CD4-positive, alpha-beta memory T cell (primary cell): ENCODE measurements around the gene EIF6. TPM values are rescaled to one million over a fixed set of nuclear protein-coding genes. Genes with fewer than 3 reads are reported as not detected.
A peak's percentile ranks its signal among the peaks of the same experiment; 100 is the strongest.

Experiments
- CTCF ChIA-PET: fragments of 350-600 bp; sonication (Branson Sonifier 250); formaldehyde crosslinking; loops from one replicate; lab custom pipeline; 2021; ENCODE audit warnings: inconsistent platforms; ENCODE audit not compliant: partially characterized antibody; lab: Charles Lee
- POLR2A ChIA-PET: fragments of 350-600 bp; sonication (Branson Sonifier 250); formaldehyde crosslinking; loops from one replicate; lab custom pipeline; 2021; ENCODE audit not compliant: partially characterized antibody; lab: Charles Lee
- DNase-seq, 5 donors: peaks; one replicate each; pipeline versions ENCODE4 v3.0.0 to v3.0.0-alpha.2; 2020 to 2022; ENCODE audit warnings: mixed read lengths in 1 of 5
- H3K27ac ChIP-seq: one replicate; pipeline ENCODE4 v1.7.0; 2013; ENCODE audit warnings: low read depth, low read length
- H3K27me3 ChIP-seq: 2 replicates; pipeline ENCODE4 v1.7.0; 2013; ENCODE audit warnings: mild to moderate bottlenecking, low read length, moderate library complexity; ENCODE audit not compliant: insufficient read depth
- H3K36me3 ChIP-seq: 2 replicates; pipeline ENCODE4 v1.7.0; 2013; ENCODE audit warnings: mild to moderate bottlenecking, low read length, moderate library complexity; ENCODE audit not compliant: insufficient read depth
- H3K4me1 ChIP-seq: 2 replicates; pipeline ENCODE4 v1.7.0; 2013; ENCODE audit warnings: mild to moderate bottlenecking, low read length, moderate library complexity; ENCODE audit not compliant: insufficient read depth
- H3K4me3 ChIP-seq, 2 donors: one replicate each; pipeline ENCODE4 v1.7.0; 2013; ENCODE audit warnings: low read length in 2 of 2, mild to moderate bottlenecking in 1 of 2
- H3K9me3 ChIP-seq, 2 donors: one replicate each; pipeline ENCODE4 v1.7.0; 2013; ENCODE audit warnings: low read length in 2 of 2, control low read depth in 1 of 2; ENCODE audit not compliant: control insufficient read depth in 1 of 2
- H3K27ac Mint-ChIP-seq, 7 donors: one replicate each; pipeline ENCODE4 v1.8.0; 2020 to 2021; ENCODE audit warnings: mixed read lengths in 7 of 7, mild to moderate bottlenecking in 6 of 7, inconsistent platforms in 3 of 7, moderate library complexity in 3 of 7
- H3K27me3 Mint-ChIP-seq, 2 donors: one replicate each; pipeline ENCODE4 v1.8.0; 2020 to 2021; ENCODE audit warnings: mixed read lengths in 2 of 2
- H3K36me3 Mint-ChIP-seq, 2 donors: one replicate each; pipeline ENCODE4 v1.8.0; 2020 to 2021; ENCODE audit warnings: mixed read lengths in 2 of 2, inconsistent platforms in 1 of 2, mild to moderate bottlenecking in 1 of 2
- H3K4me1 Mint-ChIP-seq, 4 donors: one replicate each; pipeline ENCODE4 v1.8.0; 2020 to 2021; ENCODE audit warnings: mixed read lengths in 4 of 4, mild to moderate bottlenecking in 1 of 4
- H3K4me3 Mint-ChIP-seq, 8 donors: one replicate each; pipeline ENCODE4 v1.8.0; 2020 to 2021; ENCODE audit warnings: mixed read lengths in 8 of 8, mild to moderate bottlenecking in 7 of 8, moderate library complexity in 6 of 8, inconsistent platforms in 3 of 8
- H3K9me3 Mint-ChIP-seq, 8 donors: one replicate each; pipeline ENCODE4 v1.8.0; 2020 to 2021; ENCODE audit warnings: mixed read lengths in 8 of 8, mild to moderate bottlenecking in 5 of 8, inconsistent platforms in 3 of 8, moderate library complexity in 1 of 8
- intact Hi-C: fragments of 100-400 bp; cut with micrococcal nuclease; formaldehyde crosslinking; loops from one replicate; pipeline ENCODE4 v1.15.1; 2023
- polyA plus RNA-seq, 2 donors: library from polyadenylated mRNA; unstranded; fragments of 300-500 nt; fragmentation: Illumina TruSeq; gene quantifications; one replicate each; pipeline ENCODE4 v1.2.3, GENCODE V29; 2021
- total RNA-seq, 2 experiments: library from RNA; stranded (reverse); gene quantifications; one replicate each; pipeline ENCODE4 v1.2.3, GENCODE V29; 2021

EIF6 gene
- total and polyA plus RNA-seq, 4 experiments from 2014 or later = 44.0 to 189 (median 100) TPM

GRCh38 chr20:35243986-35244385, 40.6 kb downstream of the EIF6 start:
- intact Hi-C loops = no loop called here
- POLR2A ChIA-PET = no interaction called here
- Histone ChIP-seq H3K27ac (no peak overlapping the region), H3K4me1 (no peaks in the 10 kb centered on the region), H3K9me3 (no peaks in the 10 kb centered on the region), H3K27me3 (no peaks in the 10 kb centered on the region), H3K4me3 (no peak overlapping the region), H3K36me3 (no peaks in the 10 kb centered on the region)
- Mint-ChIP-seq H3K9me3 (no peaks in the 10 kb centered on the region), H3K27ac (no peak overlapping the region), H3K4me1 (no peaks in the 10 kb centered on the region), H3K27me3 (no peaks in the 10 kb centered on the region), H3K36me3 (peaks cover 1 to 18% of the 10 kb centered on the region in 2 donors), H3K4me3 (no peak overlapping the region)
- no peak for DNase-seq
- CTCF ChIA-PET = interaction anchor here (0.6 kb wide), 1 partner anchor 1043 kb away, joined by 3 read pairs; no protein-coding TSS in a partner anchor

DNA sequence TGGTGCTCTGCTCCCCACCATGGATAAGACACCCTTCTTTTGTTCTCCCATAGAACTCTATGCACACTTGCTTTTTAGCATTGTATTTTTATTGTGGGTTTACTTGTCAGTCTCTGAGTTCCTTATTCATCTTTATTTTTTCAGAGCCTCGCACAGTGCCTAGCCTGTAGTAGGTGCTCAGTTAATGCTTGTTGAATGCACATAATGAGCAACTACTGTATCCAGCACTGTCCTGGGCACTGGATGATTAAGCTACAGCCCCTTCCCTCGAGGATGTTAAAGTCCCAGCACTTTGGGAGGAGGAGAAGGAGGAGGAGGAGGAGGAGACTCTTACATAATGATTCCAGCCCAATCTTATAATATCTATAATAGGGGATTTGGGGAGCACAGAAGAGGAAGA, 41.3 kb downstream of the EIF6 start:
- Mint-ChIP-seq H3K9me3 (no peaks in the 10 kb centered on the region), H3K36me3 (peaks cover 1 to 21% of the 10 kb centered on the region in 2 donors), H3K4me3 (no peak overlapping the region), H3K27ac (no peak overlapping the region), H3K4me1 (no peaks in the 10 kb centered on the region), H3K27me3 (no peaks in the 10 kb centered on the region)
- Histone ChIP-seq H3K4me1 (no peaks in the 10 kb centered on the region), H3K9me3 (no peaks in the 10 kb centered on the region), H3K27me3 (no peaks in the 10 kb centered on the region), H3K27ac (no peak overlapping the region), H3K4me3 (no peak overlapping the region), H3K36me3 (no peaks in the 10 kb centered on the region)
- intact Hi-C loops = no loop called here
- no peak for DNase-seq
- POLR2A ChIA-PET = no interaction called here
- CTCF ChIA-PET = no interaction called here

- H3K27ac Mint-ChIP-seq = peak overlapping the region in 1 of 7 donors; percentile 34
Observed at GRCh38 chr20:35240811-35241293, 43.7 kb downstream of the EIF6 start.

GRCh38 chr20:35240083-35240810, 44.3 kb downstream of the EIF6 start:
- Histone ChIP-seq H3K4me1 (no peaks in the 10 kb centered on the region), H3K27me3 (no peaks in the 10 kb centered on the region), H3K4me3 (no peak overlapping the region), H3K36me3 (no peaks in the 10 kb centered on the region), H3K9me3 (no peaks in the 10 kb centered on the region), H3K27ac (no peak overlapping the region)
- Mint-ChIP-seq H3K27me3 (no peaks in the 10 kb centered on the region), H3K36me3 (peaks cover 13 to 26% of the 10 kb centered on the region in 2 donors), H3K4me1 (no peaks in the 10 kb centered on the region), H3K4me3 (no peak overlapping the region), H3K27ac (no peak overlapping the region), H3K9me3 (no peaks in the 10 kb centered on the region)
- ChIA-PET POLR2A (no interaction called here), CTCF (interaction anchor here (1.2 kb wide), 1 partner anchor 144 kb away, joined by 3 read pairs; no protein-coding TSS in a partner anchor)
- DNase-seq = no peak
- intact Hi-C loops = no loop called here

More at GRCh38 chr20:35240811-35241293, 43.7 kb downstream of the EIF6 start:
- Histone ChIP-seq H3K9me3 (no peaks in the 10 kb centered on the region), H3K36me3 (no peaks in the 10 kb centered on the region), H3K4me1 (no peaks in the 10 kb centered on the region), H3K27me3 (no peaks in the 10 kb centered on the region), H3K4me3 (no peak overlapping the region), H3K27ac (no peak overlapping the region)
- no peaks in the 10 kb centered on the region for H3K9me3 Mint-ChIP-seq
- ChIA-PET POLR2A (no interaction called here), CTCF (no interaction called here)
- no peaks in the 10 kb centered on the region for H3K4me1 Mint-ChIP-seq
- no peak for DNase-seq
- H3K4me3 Mint-ChIP-seq = no peak overlapping the region
- intact Hi-C loops = no loop called here
- H3K27me3 Mint-ChIP-seq = no peaks in the 10 kb centered on the region
- H3K36me3 Mint-ChIP-seq = peaks cover 11 to 24% of the 10 kb centered on the region in 2 donors

- Mint-ChIP-seq H3K4me1 (no peaks in the 10 kb centered on the region), H3K36me3 (peaks cover 25 to 40% of the 10 kb centered on the region in 2 donors), H3K27ac (no peak overlapping the region), H3K4me3 (no peak overlapping the region), H3K27me3 (no peaks in the 10 kb centered on the region), H3K9me3 (no peaks in the 10 kb centered on the region)
- ChIA-PET POLR2A (no interaction called here), CTCF (no interaction called here)
- Histone ChIP-seq H3K36me3 (no peaks in the 10 kb centered on the region), H3K27ac (no peak overlapping the region), H3K27me3 (no peaks in the 10 kb centered on the region), H3K4me3 (no peak overlapping the region), H3K9me3 (no peaks in the 10 kb centered on the region), H3K4me1 (no peaks in the 10 kb centered on the region)
- intact Hi-C loops = no loop called here
- DNase-seq = no peak
Observed at GRCh38 chr20:35238735-35239134, 45.8 kb downstream of the EIF6 start.

DNA sequence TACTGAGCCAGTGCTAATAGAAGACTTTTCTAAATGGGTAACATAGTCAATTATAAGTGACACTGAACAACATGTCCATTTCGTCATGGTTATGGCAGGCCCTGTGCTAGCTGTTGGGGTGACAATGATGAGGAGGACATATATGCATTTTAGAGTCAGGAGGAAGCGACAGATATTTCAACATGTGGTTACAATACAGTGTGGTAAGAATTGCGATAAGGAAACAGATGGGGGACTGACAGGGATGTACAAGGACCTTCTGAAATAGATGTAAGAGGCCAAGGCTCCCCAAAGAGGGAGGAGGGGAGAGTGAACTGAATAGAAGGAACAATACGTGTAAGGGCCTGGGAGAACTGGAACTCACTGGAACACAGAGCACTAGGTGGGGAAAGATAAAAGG, 46.4 kb downstream of the EIF6 start:
- intact Hi-C loops = no loop called here
- ChIA-PET CTCF (no interaction called here), POLR2A (interaction anchor here (1.0 kb wide), 1 partner anchor 11 kb away, joined by 4 read pairs; no protein-coding TSS in a partner anchor)
- Histone ChIP-seq H3K9me3 (no peaks in the 10 kb centered on the region), H3K36me3 (no peaks in the 10 kb centered on the region), H3K27me3 (no peaks in the 10 kb centered on the region), H3K4me1 (no peaks in the 10 kb centered on the region), H3K27ac (no peak overlapping the region), H3K4me3 (no peak overlapping the region)
- Mint-ChIP-seq H3K27ac (no peak overlapping the region), H3K9me3 (no peaks in the 10 kb centered on the region), H3K27me3 (no peaks in the 10 kb centered on the region), H3K4me1 (no peaks in the 10 kb centered on the region), H3K4me3 (no peak overlapping the region), H3K36me3 (peaks cover 25 to 40% of the 10 kb centered on the region in 2 donors)
- no peak for DNase-seq

- intact Hi-C loops = no loop called here
- ChIA-PET CTCF (no interaction called here), POLR2A (interaction anchor here (1.0 kb wide), 1 partner anchor 10 kb away, joined by 4 read pairs; no protein-coding TSS in a partner anchor)
- Histone ChIP-seq H3K9me3 (no peaks in the 10 kb centered on the region), H3K4me1 (no peaks in the 10 kb centered on the region), H3K27me3 (no peaks in the 10 kb centered on the region), H3K4me3 (no peak overlapping the region), H3K36me3 (no peaks in the 10 kb centered on the region), H3K27ac (no peak overlapping the region)
- Mint-ChIP-seq H3K27ac (no peak overlapping the region), H3K9me3 (no peaks in the 10 kb centered on the region), H3K36me3 (peaks cover 27 to 43% of the 10 kb centered on the region in 2 donors), H3K4me3 (no peak overlapping the region), H3K4me1 (peaks cover 0 to under 1% (median 0%) of the 10 kb centered on the region in 4 donors), H3K27me3 (peaks cover 1% of the 10 kb centered on the region in 2 donors)
- no peak for DNase-seq
Observed at GRCh38 chr20:35237486-35237885, 47.1 kb downstream of the EIF6 start.
